Measurements from ENCODE around the gene GUCY2C.

GUCY2C gene

DNA sequence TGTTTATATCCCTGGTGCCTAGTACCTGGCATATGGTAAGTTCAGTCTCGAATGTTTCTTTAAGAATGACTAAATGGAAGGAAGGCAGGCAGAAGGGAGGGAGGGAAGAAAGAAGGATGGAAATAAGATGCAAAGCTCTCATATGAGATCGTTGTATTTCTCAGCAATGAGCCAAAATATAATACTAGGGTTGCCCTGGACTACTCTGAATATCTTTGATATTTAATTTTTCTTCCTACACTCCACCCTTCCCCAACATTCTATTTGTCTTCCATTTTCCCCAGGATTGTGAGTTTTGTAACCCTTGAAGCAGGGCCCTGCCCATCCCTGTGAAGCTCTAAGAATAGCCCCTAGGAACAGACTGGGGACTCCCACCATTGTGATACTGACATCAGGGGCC lies 43.9 kb downstream of the GUCY2C start:
- H3K79me2 ChIP-seq (ENCODE audit: low read length) = no peaks in the 10 kb centered on the region
- H3K4me3 ChIP-seq (ENCODE audit: low read length) = no peak overlapping the region
- H3K9me3 ChIP-seq (ENCODE audit: insufficient read depth, low read length) = no peaks in the 10 kb centered on the region
- no peak overlapping the region for H3K27ac ChIP-seq (ENCODE audit: low read length)
- H2AFZ ChIP-seq (ENCODE audit: low read depth, low read length) = no peak overlapping the region
- H3K9ac ChIP-seq (ENCODE audit: low read length) = no peak overlapping the region
- no peaks in the 10 kb centered on the region for H3K36me3 ChIP-seq (replicated peaks; ENCODE audit: low read depth, low read length)
- H3K4me1 ChIP-seq (ENCODE audit: low read length) = no peaks in the 10 kb centered on the region
- no peaks in the 10 kb centered on the region for H4K20me1 ChIP-seq (ENCODE audit: insufficient read depth, low read length)
- no peak for TF ChIP-seq EZH2phosphoT487 (IDR thresholded peaks at IDR 0.05; ENCODE audit: low read depth)
- TF ChIP-seq, protein P1, sequence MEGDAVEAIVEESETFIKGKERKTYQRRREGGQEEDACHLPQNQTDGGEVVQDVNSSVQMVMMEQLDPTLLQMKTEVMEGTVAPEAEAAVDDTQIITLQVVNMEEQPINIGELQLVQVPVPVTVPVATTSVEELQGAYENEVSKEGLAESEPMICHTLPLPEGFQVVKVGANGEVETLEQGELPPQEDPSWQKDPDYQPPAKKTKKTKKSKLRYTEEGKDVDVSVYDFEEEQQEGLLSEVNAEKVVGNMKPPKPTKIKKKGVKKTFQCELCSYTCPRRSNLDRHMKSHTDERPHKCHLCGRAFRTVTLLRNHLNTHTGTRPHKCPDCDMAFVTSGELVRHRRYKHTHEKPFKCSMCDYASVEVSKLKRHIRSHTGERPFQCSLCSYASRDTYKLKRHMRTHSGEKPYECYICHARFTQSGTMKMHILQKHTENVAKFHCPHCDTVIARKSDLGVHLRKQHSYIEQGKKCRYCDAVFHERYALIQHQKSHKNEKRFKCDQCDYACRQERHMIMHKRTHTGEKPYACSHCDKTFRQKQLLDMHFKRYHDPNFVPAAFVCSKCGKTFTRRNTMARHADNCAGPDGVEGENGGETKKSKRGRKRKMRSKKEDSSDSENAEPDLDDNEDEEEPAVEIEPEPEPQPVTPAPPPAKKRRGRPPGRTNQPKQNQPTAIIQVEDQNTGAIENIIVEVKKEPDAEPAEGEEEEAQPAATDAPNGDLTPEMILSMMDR (IDR thresholded peaks at IDR 0.05; ENCODE audit: low read depth, low read length) = no peak
- no peaks in the 10 kb centered on the region for H3K27me3 ChIP-seq (ENCODE audit: low read depth, low read length)
- H3K4me2 ChIP-seq (ENCODE audit: low read length) = no peak overlapping the region

DNA sequence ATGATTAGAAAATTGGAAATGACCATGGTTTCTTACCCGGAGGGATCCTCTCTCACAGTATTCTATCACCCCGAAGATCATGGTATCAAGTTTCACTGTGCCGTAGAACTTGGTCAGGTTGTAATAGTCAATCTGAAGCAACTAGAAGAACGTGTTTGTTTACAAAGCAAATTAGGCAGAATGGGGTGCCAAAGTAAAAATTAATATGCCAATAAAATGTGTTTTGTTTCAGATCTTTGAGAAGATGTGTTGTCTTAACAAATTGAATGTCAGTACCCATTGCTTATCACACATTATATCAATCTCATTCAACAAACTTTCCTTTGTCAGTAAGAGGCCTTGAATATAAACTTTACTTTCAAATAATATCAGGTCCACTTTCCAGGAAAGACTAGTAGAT lies 45.0 kb downstream of the GUCY2C start:
- TF ChIP-seq EZH2phosphoT487 (IDR thresholded peaks at IDR 0.05; ENCODE audit: low read depth) = no peak
- TF ChIP-seq, protein P1 (IDR thresholded peaks at IDR 0.05; ENCODE audit: low read depth, low read length) = no peak

DNA sequence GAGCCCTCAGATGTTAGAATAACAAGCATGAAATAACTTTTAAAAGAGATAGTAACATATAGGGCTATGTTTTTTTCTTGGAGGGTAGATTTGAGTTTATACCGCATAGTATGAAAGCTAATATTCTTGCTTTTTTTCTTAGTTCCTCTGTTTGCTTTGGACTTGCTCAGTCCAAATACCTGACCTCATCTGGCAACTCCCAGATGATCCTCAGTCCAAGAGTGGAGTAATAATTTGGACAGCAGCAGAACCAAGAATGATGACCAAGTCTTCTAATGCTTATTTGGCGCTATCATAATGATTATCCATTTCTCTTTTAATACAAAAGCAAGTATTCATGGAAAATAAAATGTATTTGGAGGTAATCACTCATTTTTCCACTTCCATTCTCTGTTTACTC lies 45.6 kb downstream of the GUCY2C start:
- H3K79me2 ChIP-seq (ENCODE audit: low read length) = no peaks in the 10 kb centered on the region
- no peaks in the 10 kb centered on the region for H3K9me3 ChIP-seq (ENCODE audit: insufficient read depth, low read length)
- H3K27me3 ChIP-seq (ENCODE audit: low read depth, low read length) = no peaks in the 10 kb centered on the region
- no peak overlapping the region for H3K9ac ChIP-seq (ENCODE audit: low read length)
- H3K36me3 ChIP-seq (replicated peaks; ENCODE audit: low read depth, low read length) = no peaks in the 10 kb centered on the region
- H3K4me1 ChIP-seq (ENCODE audit: low read length) = no peaks in the 10 kb centered on the region
- H3K4me3 ChIP-seq (ENCODE audit: low read length) = no peak overlapping the region
- TF ChIP-seq, protein P1 (IDR thresholded peaks at IDR 0.05; ENCODE audit: low read depth, low read length) = no peak
- no peak for TF ChIP-seq EZH2phosphoT487 (IDR thresholded peaks at IDR 0.05; ENCODE audit: low read depth)
- no peak overlapping the region for H3K27ac ChIP-seq (ENCODE audit: low read length)
- H4K20me1 ChIP-seq (ENCODE audit: insufficient read depth, low read length) = no peaks in the 10 kb centered on the region
- H2AFZ ChIP-seq (ENCODE audit: low read depth, low read length) = no peak overlapping the region
- no peak overlapping the region for H3K4me2 ChIP-seq (ENCODE audit: low read length)

More for the DNA sequence above, 45.0 kb downstream of the GUCY2C start:
- no peaks in the 10 kb centered on the region for H4K20me1 ChIP-seq (ENCODE audit: insufficient read depth, low read length)
- H3K9me3 ChIP-seq (ENCODE audit: insufficient read depth, low read length) = no peaks in the 10 kb centered on the region
- H3K27ac ChIP-seq (ENCODE audit: low read length) = no peak overlapping the region
- H3K36me3 ChIP-seq (replicated peaks; ENCODE audit: low read depth, low read length) = no peaks in the 10 kb centered on the region
- no peaks in the 10 kb centered on the region for H3K4me1 ChIP-seq (ENCODE audit: low read length)
- H3K9ac ChIP-seq (ENCODE audit: low read length) = no peak overlapping the region
- no peak overlapping the region for H3K4me2 ChIP-seq (ENCODE audit: low read length)
- H3K79me2 ChIP-seq (ENCODE audit: low read length) = no peaks in the 10 kb centered on the region
- H2AFZ ChIP-seq (ENCODE audit: low read depth, low read length) = no peak overlapping the region
- no peaks in the 10 kb centered on the region for H3K27me3 ChIP-seq (ENCODE audit: low read depth, low read length)
- H3K4me3 ChIP-seq (ENCODE audit: low read length) = no peak overlapping the region

DNA sequence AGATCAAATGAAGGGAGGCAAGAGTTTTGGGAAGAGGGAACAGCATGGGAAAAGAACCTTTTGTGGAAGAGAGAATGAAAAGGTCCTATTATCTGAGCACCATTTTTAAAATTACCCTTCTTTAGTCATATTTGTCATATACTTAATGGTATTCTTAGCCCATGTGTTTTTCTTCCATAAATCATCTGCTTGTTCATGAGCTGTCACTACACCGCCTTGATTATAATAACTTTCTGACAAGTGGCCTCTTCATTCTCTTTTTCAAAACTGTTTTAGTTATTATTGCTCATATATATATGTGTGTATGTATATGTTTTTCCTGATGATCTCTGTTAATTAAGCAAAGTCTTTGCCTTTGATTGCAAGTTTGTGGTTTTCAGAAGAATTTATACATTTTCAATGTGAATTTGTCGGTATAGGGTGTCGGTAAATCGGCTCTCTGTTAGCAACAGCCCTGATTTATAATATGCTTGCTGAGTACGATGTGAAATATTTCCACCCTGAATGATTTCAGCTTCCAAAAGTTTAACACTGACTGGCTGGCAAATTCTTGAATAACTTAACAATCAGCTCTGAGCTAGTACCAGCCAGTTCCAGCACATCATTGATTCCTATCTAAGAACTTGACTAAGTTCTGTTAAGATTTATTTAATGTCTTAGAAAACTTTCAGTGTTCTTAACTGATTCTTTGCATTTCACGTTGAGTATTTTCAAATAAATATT lies 49.2 kb downstream of the GUCY2C start:
- H3K27me3 ChIP-seq (ENCODE audit: low read depth, low read length) = no peaks in the 10 kb centered on the region
- H3K27ac ChIP-seq (ENCODE audit: low read length) = no peak overlapping the region
- H4K20me1 ChIP-seq (ENCODE audit: insufficient read depth, low read length) = no peaks in the 10 kb centered on the region
- no peaks in the 10 kb centered on the region for H3K79me2 ChIP-seq (ENCODE audit: low read length)
- no peaks in the 10 kb centered on the region for H3K9me3 ChIP-seq (ENCODE audit: insufficient read depth, low read length)
- peaks cover 10% of the 10 kb centered on the region for H3K4me1 ChIP-seq (ENCODE audit: low read length)
- TF ChIP-seq, protein P1 (IDR thresholded peaks at IDR 0.05; ENCODE audit: low read depth, low read length) = no peak
- TF ChIP-seq EZH2phosphoT487 (IDR thresholded peaks at IDR 0.05; ENCODE audit: low read depth) = no peak
- no peak overlapping the region for H3K4me2 ChIP-seq (ENCODE audit: low read length)
- H3K9ac ChIP-seq (ENCODE audit: low read length) = no peak overlapping the region
- no peak overlapping the region for H2AFZ ChIP-seq (ENCODE audit: low read depth, low read length)
- H3K36me3 ChIP-seq (replicated peaks; ENCODE audit: low read depth, low read length) = no peaks in the 10 kb centered on the region
- no peak overlapping the region for H3K4me3 ChIP-seq (ENCODE audit: low read length)

All from OCI-LY3 (cell line).